ENCODE data around the gene FAR2.

Gene FAR2

DNA sequence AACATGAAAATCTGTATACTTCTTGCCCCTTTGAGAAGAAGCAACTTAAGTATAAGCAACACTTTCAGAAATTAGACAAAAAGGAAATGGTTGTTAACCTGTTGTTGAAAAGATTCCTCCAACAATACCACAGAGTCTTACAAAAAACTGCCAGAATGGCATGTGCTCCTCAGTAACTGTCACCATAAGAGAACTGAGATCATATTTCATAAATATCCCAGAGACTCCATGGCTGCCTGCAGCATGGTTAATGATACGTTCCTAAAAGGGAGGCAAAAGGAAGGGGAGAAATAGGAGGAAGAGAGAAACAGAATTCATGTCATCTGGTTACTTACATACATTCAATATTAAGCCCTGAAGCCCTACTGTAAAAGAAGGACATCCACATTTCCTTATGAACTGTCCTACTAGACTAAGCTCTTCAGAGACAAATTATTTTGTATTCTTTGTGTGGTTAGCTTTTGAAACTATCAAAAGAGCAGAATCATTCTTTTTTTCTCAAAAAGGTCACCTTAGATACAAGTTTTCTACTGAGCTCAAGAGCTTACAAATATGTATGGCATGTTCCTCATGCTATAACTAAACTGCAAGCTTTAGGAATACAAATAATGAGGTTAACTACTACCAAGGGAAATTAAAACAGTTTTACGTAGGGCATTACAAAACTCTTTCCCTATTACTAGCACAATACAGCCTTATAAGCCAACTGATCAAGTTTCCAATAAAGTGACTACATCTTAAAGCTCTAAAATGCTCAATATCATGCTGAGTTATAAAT, 194.1 kb downstream of the FAR2 start:
- Histone ChIP-seq H3K4me3 (ENCODE audit: insufficient read depth, low read depth, low read length, poor library complexity, severe bottlenecking) (no peak overlapping the region), H3K4me1 (ENCODE audit: control insufficient read depth, insufficient read depth, low read length, poor library complexity, severe bottlenecking) (no peaks in the 10 kb centered on the region), H3K27ac (ENCODE audit: insufficient read depth, low read length, poor library complexity, severe bottlenecking) (no peak overlapping the region), H3K36me3 (ENCODE audit: control insufficient read depth, insufficient read depth, low read length) (peaks cover 51% of the 10 kb centered on the region), H3K27me3 (replicated peaks; ENCODE audit: control insufficient read depth, insufficient read depth, low read length, poor library complexity, severe bottlenecking) (no peaks in the 10 kb centered on the region), H3K9me3 (ENCODE audit: control insufficient read depth, low read length) (no peaks in the 10 kb centered on the region)
- no peak for DNase-seq

DNA sequence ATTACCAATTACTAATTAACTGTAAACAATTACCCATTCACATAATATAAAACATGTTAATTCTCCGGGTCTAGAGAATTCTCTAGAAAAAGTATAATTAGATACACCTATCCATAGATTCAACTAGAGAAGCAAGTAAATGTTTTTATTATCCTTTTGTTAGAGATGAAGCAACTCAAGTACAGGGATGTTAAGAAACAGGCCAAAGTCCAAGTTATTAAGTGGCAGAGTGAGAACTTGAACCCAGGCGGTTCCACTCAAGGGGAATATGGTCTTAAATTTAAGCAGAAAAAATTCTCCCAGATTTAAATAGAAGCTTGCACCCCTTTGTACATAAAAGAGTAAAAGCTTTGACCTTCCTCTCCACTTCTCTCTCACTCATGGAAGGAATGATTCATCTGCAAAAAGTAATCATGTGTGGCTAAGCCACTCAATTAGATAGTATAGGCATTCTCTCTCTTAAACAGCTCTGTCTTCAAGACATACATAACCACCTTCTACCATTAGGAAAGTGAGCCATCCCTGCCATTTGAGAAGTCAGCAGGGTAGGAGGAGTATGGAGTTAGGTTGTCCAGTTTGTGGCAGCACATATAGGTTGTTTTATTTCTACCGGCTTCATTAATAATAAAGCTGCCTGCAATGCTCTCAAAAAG, 197.8 kb downstream of the FAR2 start:
- no peak for DNase-seq
- H3K36me3 ChIP-seq (ENCODE audit: control insufficient read depth, insufficient read depth, low read length) = peaks cover 40% of the 10 kb centered on the region

DNA sequence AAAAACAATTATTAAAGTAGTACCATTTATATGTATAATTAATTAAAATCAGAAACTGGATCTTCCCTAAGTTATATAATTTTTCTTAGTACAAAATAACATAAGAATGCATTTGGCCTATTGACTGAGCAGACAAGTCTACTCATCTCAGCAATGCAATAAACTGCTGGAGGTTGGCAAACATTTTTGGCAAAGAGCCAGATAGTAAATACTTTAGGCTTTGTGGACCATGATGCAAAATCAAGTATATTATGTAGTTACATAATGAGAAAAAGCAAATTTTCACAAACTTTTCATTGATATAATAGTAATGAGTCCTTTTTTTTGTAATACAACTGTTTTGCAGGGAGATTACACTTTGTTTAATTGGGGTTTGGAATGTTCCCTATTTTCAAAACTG, 201.0 kb downstream of the FAR2 start:
- H3K36me3 ChIP-seq (ENCODE audit: control insufficient read depth, insufficient read depth, low read length) = peaks cover 39% of the 10 kb centered on the region
- no peak for DNase-seq
- H3K4me3 ChIP-seq (ENCODE audit: insufficient read depth, low read depth, low read length, poor library complexity, severe bottlenecking) = no peak overlapping the region
- H3K9me3 ChIP-seq (ENCODE audit: control insufficient read depth, low read length) = no peaks in the 10 kb centered on the region
- no peak overlapping the region for H3K27ac ChIP-seq (ENCODE audit: insufficient read depth, low read length, poor library complexity, severe bottlenecking)
- H3K4me1 ChIP-seq (ENCODE audit: control insufficient read depth, insufficient read depth, low read length, poor library complexity, severe bottlenecking) = no peaks in the 10 kb centered on the region
- H3K27me3 ChIP-seq (replicated peaks; ENCODE audit: control insufficient read depth, insufficient read depth, low read length, poor library complexity, severe bottlenecking) = no peaks in the 10 kb centered on the region

More for the DNA sequence above, 197.8 kb downstream of the FAR2 start:
- Histone ChIP-seq H3K27ac (ENCODE audit: insufficient read depth, low read length, poor library complexity, severe bottlenecking) (no peak overlapping the region), H3K4me1 (ENCODE audit: control insufficient read depth, insufficient read depth, low read length, poor library complexity, severe bottlenecking) (no peaks in the 10 kb centered on the region), H3K27me3 (replicated peaks; ENCODE audit: control insufficient read depth, insufficient read depth, low read length, poor library complexity, severe bottlenecking) (no peaks in the 10 kb centered on the region), H3K9me3 (ENCODE audit: control insufficient read depth, low read length) (no peaks in the 10 kb centered on the region), H3K4me3 (ENCODE audit: insufficient read depth, low read depth, low read length, poor library complexity, severe bottlenecking) (no peak overlapping the region)

DNA sequence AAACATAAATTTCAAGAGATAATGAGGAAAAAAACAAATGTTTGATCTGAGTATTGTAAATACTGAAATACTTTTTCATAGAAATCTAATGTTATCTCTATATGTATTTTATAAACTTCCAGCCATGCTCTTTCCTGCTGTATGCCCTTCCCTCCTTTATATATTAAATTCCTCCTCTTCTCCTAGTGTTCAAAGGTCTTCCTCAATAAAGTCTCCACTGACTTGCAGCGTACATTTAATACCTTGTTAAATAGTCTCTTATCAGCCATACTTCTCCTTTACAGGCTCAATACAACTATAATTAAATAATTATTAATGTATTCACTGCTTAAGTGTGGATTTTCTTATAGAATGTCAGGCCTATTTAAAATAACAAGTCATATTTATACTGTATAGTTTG, 205.9 kb downstream of the FAR2 start:
- H3K36me3 ChIP-seq (ENCODE audit: control insufficient read depth, insufficient read depth, low read length) = peaks cover 31% of the 10 kb centered on the region
- H3K27me3 ChIP-seq (replicated peaks; ENCODE audit: control insufficient read depth, insufficient read depth, low read length, poor library complexity, severe bottlenecking) = no peaks in the 10 kb centered on the region
- no peak overlapping the region for H3K4me3 ChIP-seq (ENCODE audit: insufficient read depth, low read depth, low read length, poor library complexity, severe bottlenecking)
- H3K4me1 ChIP-seq (ENCODE audit: control insufficient read depth, insufficient read depth, low read length, poor library complexity, severe bottlenecking) = no peaks in the 10 kb centered on the region
- no peak for DNase-seq
- no peaks in the 10 kb centered on the region for H3K9me3 ChIP-seq (ENCODE audit: control insufficient read depth, low read length)
- no peak overlapping the region for H3K27ac ChIP-seq (ENCODE audit: insufficient read depth, low read length, poor library complexity, severe bottlenecking)

DNA sequence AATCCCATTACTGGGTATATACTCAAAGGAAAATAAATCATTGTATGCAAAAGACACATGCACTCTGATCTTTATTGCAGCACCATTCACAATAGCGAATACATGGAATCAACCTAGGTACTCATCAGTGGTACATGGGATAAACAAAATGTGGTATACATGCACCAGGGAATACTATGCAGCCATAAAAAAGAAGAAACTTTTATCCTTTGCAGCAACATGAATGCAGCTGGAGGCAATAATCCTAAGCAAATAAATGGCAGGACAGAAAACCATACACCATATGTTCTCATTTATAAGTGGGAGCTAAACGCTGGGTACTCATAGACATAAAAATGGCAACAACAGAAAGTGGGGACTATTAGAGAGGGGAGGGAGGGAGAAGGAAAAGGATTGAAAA, 216.0 kb downstream of the FAR2 start:
- H3K4me1 ChIP-seq (ENCODE audit: control insufficient read depth, insufficient read depth, low read length, poor library complexity, severe bottlenecking) = no peaks in the 10 kb centered on the region

DNA sequence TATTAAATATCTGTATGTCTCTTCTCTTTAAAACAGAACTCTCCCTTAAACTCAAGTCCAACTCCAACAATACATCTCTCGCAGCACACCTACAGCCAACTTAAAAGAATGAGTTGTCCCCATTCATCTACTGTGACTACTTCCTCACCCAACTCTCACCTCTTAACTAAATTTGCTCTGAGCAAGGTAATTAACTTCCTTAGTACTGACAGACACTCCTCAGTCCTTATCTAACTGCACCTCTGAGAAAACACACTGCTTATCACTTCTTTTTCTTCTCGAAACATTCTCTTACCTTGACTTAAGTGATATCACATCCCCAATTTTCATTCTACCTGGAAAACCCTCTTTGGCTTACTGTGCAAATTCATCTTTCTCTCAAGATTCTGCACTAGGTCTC, 224.9 kb downstream of the FAR2 start:
- H3K27me3 ChIP-seq (replicated peaks; ENCODE audit: control insufficient read depth, insufficient read depth, low read length, poor library complexity, severe bottlenecking) = no peaks in the 10 kb centered on the region
- DNase-seq = no peak
- no peaks in the 10 kb centered on the region for H3K4me1 ChIP-seq (ENCODE audit: control insufficient read depth, insufficient read depth, low read length, poor library complexity, severe bottlenecking)
- no peak overlapping the region for H3K27ac ChIP-seq (ENCODE audit: insufficient read depth, low read length, poor library complexity, severe bottlenecking)
- no peaks in the 10 kb centered on the region for H3K9me3 ChIP-seq (ENCODE audit: control insufficient read depth, low read length)
- H3K36me3 ChIP-seq (ENCODE audit: control insufficient read depth, insufficient read depth, low read length) = peaks cover 6% of the 10 kb centered on the region
- no peak overlapping the region for H3K4me3 ChIP-seq (ENCODE audit: insufficient read depth, low read depth, low read length, poor library complexity, severe bottlenecking)

More for the DNA sequence above, 216.0 kb downstream of the FAR2 start:
- DNase-seq = no peak
- peaks cover 41% of the 10 kb centered on the region for H3K36me3 ChIP-seq (ENCODE audit: control insufficient read depth, insufficient read depth, low read length)
- no peak overlapping the region for H3K27ac ChIP-seq (ENCODE audit: insufficient read depth, low read length, poor library complexity, severe bottlenecking)
- peaks cover 5% of the 10 kb centered on the region for H3K9me3 ChIP-seq (ENCODE audit: control insufficient read depth, low read length)
- H3K4me3 ChIP-seq (ENCODE audit: insufficient read depth, low read depth, low read length, poor library complexity, severe bottlenecking) = no peak overlapping the region
- H3K27me3 ChIP-seq (replicated peaks; ENCODE audit: control insufficient read depth, insufficient read depth, low read length, poor library complexity, severe bottlenecking) = no peaks in the 10 kb centered on the region

DNA sequence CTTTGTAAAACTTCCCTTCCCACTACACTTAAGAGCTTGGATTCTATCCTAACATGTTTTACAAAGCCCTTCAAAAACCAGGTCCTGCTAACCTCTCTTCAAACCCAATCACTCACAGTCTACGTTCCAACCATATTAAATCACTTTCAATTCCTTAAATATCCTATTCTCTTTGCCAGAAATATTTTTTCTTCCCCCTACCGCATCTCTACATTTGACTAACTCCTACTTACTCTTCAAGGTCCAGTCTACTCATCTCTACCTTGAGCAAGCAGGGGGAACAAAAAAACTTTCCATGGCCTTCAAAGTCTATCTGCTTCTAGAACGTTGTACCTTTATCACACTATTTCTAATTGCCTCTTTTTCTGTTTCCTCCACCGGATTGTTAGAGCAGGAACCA, 225.8 kb downstream of the FAR2 start:
- Histone ChIP-seq H3K36me3 (ENCODE audit: control insufficient read depth, insufficient read depth, low read length) (peaks cover 6% of the 10 kb centered on the region), H3K4me3 (ENCODE audit: insufficient read depth, low read depth, low read length, poor library complexity, severe bottlenecking) (no peak overlapping the region), H3K27ac (ENCODE audit: insufficient read depth, low read length, poor library complexity, severe bottlenecking) (no peak overlapping the region), H3K9me3 (ENCODE audit: control insufficient read depth, low read length) (no peaks in the 10 kb centered on the region), H3K4me1 (ENCODE audit: control insufficient read depth, insufficient read depth, low read length, poor library complexity, severe bottlenecking) (no peaks in the 10 kb centered on the region), H3K27me3 (replicated peaks; ENCODE audit: control insufficient read depth, insufficient read depth, low read length, poor library complexity, severe bottlenecking) (no peaks in the 10 kb centered on the region)
- no peak for DNase-seq

DNA sequence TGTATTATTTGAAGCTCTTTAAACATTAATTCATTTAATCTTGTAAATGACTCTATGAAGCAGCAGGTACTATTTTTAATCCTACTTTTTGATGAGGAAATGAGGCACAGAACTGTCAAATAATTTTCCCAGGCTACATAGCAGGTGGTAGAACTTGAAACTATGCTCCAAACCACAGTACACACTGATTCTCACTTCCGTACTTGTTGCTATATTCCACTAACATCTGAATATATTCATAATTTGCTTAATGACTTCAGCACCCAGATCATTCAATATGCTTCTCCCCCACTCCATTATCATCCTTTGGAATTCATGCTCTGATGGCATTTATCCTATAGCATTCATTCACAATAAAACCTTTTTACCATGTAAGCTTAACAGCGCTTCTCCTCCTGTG, 227.0 kb downstream of the FAR2 start:
- Histone ChIP-seq H3K9me3 (ENCODE audit: control insufficient read depth, low read length) (no peaks in the 10 kb centered on the region), H3K4me3 (ENCODE audit: insufficient read depth, low read depth, low read length, poor library complexity, severe bottlenecking) (no peak overlapping the region), H3K36me3 (ENCODE audit: control insufficient read depth, insufficient read depth, low read length) (peaks cover 6% of the 10 kb centered on the region), H3K27me3 (replicated peaks; ENCODE audit: control insufficient read depth, insufficient read depth, low read length, poor library complexity, severe bottlenecking) (no peaks in the 10 kb centered on the region), H3K27ac (ENCODE audit: insufficient read depth, low read length, poor library complexity, severe bottlenecking) (no peak overlapping the region), H3K4me1 (ENCODE audit: control insufficient read depth, insufficient read depth, low read length, poor library complexity, severe bottlenecking) (no peaks in the 10 kb centered on the region)
- no peak for DNase-seq

DNA sequence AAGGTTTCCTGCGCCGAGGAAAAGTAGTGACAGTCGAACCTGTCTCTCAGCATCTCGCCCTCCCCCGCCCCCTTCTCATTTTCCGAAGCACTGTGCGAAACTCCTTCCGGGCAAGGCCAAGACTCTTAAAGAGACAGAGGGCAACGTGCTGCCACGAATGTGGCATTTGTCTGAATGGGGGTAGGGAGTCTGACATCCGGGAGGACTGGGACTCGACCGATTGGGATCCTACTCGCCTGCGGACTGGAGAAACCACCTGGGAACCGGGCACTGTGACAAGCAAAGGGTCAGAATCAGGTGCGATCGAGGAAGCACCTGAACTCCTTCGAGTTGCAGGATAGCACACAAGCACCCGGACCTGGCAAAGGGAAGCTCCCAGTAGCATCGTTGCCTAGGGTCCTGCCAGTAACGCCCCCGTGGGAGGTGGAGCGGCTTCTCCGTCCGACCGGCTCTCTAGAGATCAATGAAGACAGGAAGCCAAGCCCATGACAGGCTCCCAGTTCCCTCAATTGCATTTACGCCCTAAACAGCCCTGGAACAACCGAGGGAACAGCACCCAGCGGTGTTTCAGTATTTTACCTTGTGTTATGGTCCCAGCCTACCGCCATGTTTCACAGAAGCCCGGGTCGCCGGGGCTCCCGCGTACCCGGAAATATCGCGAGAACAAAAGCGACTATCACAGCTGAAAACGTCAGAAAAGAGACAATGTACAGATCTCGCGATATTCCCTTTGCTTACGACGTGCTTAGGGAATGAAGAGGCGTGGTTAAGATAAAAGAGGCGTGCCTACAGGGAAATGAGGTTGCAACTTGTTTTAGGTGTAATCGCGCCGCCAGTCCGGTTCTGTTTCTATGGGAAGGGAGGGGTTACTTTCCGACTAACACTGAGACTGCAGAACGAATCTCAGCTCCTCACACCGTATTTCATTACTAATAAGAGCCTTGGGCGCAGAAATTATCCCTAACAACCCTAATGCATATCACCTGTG, 231.8 kb downstream of the FAR2 start, which contains the start of gene ERGIC2:
TSS of gene ERGIC2 (minus strand) at position 637 of the 988 bp plus-strand sequence. CDS start 9,539 bp downstream, outside the sequence.
- H3K4me1 ChIP-seq (ENCODE audit: control insufficient read depth, insufficient read depth, low read length, poor library complexity, severe bottlenecking) = no peaks in the 10 kb centered on the region
- no peaks in the 10 kb centered on the region for H3K27me3 ChIP-seq (replicated peaks; ENCODE audit: control insufficient read depth, insufficient read depth, low read length, poor library complexity, severe bottlenecking)
- no peaks in the 10 kb centered on the region for H3K9me3 ChIP-seq (ENCODE audit: control insufficient read depth, low read length)
- H3K4me3 ChIP-seq (ENCODE audit: insufficient read depth, low read depth, low read length, poor library complexity, severe bottlenecking) = peak within 1 kb of the TSS; percentile 99
- peak; percentile 84 to 92 (median 86) for DNase-seq
- H3K27ac ChIP-seq (ENCODE audit: insufficient read depth, low read length, poor library complexity, severe bottlenecking) = peak within 1 kb of the TSS; percentile 93
- peaks cover 6% of the 10 kb centered on the region for H3K36me3 ChIP-seq (ENCODE audit: control insufficient read depth, insufficient read depth, low read length)
